CD1c-positive myeloid dendritic cell (primary cell): Measurements from ENCODE around the gene ZNF236.
"Not testable (repeated sequence)": the region's sequence is repeated elsewhere in the genome, so short reads cannot be mapped to it uniquely, and the experiment has no call there.

ENCODE experiments used
- DNase-seq: peaks from one replicate; pipeline ENCODE4 v3.0.0-alpha.2; 2016; ENCODE audit errors: extremely low spot score

Gene ZNF236

DNA sequence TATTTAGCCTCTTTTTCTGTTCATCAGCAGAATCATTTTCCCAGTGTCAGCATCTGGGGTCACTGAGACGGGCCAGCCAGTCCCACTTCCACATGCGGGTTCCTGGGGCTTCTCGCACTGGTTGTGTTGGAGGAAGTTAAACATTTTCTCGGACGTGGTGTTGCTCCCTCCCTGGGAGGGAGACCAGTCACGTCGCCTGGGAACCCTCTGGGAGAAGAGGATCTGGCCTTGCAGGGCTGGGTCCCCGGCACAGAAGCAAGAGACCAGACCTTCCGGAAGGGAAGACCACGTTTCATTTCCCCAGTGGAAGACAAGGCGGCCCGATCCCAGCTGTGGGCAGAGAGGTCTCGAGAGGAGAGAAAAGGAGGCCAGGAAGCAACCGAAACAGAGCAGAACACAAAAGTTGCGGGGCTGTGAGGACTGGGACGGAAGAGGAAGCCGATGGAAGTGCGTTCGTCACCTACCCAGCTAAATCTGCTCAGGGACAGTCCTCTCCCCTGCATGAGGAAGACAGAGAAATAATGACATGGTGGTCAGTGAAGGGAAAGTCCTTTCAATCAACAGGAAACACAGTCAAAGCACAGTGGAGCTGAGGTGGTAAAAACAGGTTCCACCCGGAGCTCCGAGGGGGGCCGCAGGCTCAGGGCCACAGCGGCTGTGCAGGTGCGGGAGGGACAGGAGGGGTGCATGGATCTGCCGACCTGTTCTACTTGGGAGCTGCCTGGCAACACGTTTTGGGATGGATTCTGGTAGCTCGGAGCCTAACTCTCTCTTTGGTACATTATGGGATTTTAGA is 165.9 kb downstream of the ZNF236 start:
- DNase-seq = peak; percentile 74

- DNase-seq = no peak
These were observed 166.7 kb downstream of the ZNF236 start for GRCh38 chr18:76988827-76989646.

DNA sequence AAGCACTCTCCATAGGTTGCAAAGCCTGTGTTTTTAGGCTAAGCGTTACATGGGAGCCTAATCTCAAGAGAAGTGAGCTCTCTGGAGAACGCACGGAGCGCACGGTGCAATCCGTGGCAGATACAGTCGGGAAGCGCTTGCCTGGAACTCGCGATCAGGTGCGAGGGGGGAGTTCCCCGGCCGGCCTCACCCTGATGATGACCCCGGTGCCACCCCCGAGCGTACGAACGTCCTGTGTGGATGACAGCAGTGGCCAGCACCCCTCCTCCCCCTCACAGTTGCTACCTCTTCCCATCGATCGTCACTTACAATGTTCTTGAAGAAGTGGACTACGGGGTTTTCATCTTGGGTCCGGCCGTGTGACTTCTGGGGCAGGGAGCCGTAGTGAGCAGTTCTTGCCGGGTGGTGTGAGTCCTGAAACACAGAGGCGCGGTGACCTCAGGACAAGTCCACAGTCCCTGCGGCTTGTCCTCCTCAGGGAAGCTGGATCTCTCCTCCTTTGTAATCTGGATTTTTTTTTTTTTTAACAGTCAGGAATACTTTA is 167.4 kb downstream of the ZNF236 start:
- DNase-seq = no peak

GRCh38 chr18:76990343-76991020 is 168.1 kb downstream of the ZNF236 start:
- not testable (repeated sequence) for DNase-seq

- DNase-seq = peak; percentile 64
These were observed 168.8 kb downstream of the ZNF236 start for GRCh38 chr18:76991021-76991688.

DNA sequence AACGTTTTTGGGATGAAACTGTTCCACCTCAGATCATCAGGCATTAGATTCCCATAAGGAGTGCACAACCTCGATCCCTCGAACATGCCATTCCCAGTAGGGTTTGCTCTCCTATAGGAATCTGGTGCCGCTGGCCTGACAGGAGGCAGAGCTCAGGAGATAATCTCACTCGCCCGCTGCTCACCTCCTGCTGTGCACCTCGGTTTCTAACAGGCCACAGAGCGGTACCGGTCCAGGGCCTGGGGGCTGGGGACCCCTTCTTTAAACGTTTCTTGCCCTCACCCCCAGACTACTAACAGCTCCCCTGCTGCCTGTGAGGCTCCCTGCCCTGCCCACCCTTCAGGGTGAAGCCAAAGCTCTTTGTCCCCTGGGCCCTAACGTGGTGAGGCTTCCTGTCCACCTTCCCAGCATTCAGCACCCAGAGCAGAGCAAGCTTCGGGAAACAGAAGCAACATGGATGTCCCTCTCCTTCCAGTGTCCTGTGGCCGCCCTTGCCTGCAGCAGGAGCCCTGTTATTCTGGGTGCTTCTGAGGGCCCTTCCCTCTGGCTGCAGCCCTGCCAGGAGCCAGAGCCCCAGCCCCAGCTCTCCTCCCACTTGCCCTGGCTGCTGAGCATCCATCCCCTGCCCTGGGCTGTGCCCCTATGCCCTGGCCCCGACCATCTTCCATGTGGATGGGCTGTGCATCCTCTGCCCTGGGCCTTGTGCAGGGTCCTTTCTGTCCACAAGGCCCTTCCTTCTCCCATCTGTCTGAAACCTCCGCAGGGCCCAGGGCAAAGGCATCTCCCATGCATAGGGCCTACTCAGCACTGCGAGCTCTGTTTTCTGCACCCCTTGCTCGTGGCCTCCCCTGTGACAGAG is 170.1 kb downstream of the ZNF236 start:
- no peak for DNase-seq

GRCh38 chr18:76993085-76993382 is 170.7 kb downstream of the ZNF236 start:
- no peak for DNase-seq

DNA sequence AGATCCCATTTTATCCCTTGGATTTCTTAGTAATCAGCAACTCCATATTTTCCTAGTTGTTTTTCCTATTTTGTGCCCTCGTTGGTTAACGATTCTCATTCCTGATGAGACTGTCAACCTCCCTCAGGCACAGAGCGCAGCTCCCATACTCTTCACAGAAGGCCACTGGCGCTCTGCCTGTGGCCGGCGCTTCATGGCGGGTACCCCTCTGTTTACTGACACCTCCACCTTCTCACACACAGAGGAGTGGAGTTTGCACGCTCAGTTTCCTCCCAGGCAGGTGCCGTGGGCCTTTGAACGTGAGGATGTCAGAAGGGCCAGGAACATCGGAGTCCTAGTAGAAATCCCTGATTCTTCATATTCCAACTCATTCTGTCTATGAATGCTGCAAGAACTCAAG is 171.2 kb downstream of the ZNF236 start:
- no peak for DNase-seq

- no peak for DNase-seq
These were observed 171.8 kb downstream of the ZNF236 start for GRCh38 chr18:76994086-76994654.

DNA sequence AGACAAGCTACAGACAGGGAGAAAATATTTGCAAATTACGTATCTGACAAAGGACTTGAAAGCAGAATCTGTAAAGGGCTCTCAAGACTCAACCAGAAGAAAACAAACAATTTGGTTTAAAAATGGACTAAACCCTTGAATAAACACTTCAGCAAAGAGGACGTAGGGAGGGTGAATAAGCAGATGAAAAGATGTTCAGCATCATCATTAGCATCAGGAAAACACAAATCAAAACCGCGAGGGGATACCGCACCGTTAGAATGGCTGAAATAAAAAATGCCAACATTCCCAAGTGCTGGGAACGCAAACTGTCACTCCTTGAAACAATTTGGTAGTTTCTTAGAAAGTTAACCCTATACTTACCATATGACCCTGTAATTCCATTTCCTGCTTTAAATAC is 173.5 kb downstream of the ZNF236 start:
- DNase-seq = no peak

- no peak for DNase-seq
These were observed 174.1 kb downstream of the ZNF236 start for GRCh38 chr18:76996429-76996828.

GRCh38 chr18:76997951-76998808 is 175.8 kb downstream of the ZNF236 start:
- DNase-seq = no peak

- no peak for DNase-seq
These were observed 176.7 kb downstream of the ZNF236 start for GRCh38 chr18:76999077-76999476.

- peak; percentile 78 for DNase-seq
These were observed 178.2 kb downstream of the ZNF236 start for GRCh38 chr18:77000527-77000926.

DNA sequence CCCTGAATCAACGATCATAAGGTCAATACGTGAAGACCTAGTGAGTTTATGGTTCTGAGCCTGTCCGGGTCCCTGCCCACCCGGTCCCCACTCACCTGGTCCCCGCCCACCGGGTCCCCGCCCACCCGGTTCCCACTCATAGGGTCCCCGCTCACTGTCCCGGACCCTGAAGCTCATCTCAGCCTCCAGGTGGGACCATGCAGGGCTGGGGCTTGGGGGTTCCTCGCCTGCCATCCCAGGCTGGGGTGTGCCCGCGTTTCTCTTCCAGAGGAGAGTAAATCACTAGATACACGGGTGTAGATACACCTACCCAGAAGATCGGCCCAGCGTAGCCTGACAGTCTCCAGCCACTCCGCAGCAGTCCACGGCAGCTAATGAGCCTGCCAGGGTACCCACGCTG is 178.7 kb downstream of the ZNF236 start:
- no peak for DNase-seq

GRCh38 chr18:77001979-77002378 is 179.6 kb downstream of the ZNF236 start:
- DNase-seq = no peak

DNA sequence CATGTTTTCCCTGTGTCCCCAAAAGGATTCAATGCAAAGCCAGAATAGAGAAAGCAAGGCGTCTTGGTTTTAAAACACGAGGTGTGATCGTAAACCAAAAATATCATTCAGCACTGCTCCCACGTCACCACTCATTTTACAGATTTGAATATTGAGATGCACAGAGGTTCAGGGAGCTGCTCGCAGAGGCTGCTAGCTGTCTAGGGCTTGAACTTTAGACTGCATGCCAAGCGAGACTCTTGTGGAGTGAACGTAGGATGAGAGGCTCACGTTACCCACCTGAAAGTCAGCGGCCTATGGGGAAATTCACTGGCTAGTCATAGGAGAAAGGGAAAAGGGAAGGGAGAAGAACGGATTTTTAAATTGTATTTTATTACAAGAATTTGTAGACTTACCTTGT is 180.1 kb downstream of the ZNF236 start:
- no peak for DNase-seq

DNA sequence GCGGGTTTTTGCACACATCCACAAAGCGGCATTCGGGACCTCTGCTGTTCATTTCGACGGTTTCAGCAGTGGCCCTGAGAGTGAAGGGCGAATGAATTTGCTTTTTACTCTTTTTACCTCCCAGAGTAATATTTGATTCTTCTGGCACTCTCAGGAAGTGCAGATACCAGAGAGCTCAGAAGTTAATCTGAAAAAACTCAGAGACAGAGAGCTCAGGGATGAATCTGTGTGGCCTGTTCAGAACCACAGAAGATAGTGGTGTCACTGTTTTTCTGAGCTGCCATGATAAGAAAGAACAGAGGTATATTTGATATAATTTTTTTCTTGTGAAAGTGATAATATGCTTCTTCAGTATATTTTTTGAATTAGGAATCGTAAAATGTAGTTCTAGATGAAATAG is 181.0 kb downstream of the ZNF236 start:
- DNase-seq = no peak

GRCh38 chr18:77004555-77005380 is 182.4 kb downstream of the ZNF236 start:
- DNase-seq = peak; percentile 79
